ENCODE measurements around the gene IPO4. TPM values are rescaled to one million over a fixed set of nuclear protein-coding genes. Genes with fewer than 3 reads are reported as not detected.

The IPO4 gene
- total and polyA plus RNA-seq, 2 of the 13 experiments (the other 11 are each of a cell fraction or from before 2014, with no cell fraction given) = 39.0 to 179 TPM

GRCh38 chr14:24135834-24136683, 52.6 kb downstream of the IPO4 start, which contains the start of gene PSME1 (continued):
- TF ChIP-seq IRX3 (CRISPR knock-in tag; IDR thresholded peaks at IDR 0.05; ENCODE audit: borderline replicate concordance, low read depth) (peak; percentile 89; the same call in 1 of the 2 replicates), HNRNPUL1 (IDR thresholded peaks at IDR 0.05; ENCODE audit: low read depth, low read length) (peak; percentile 57; the same call in 1 of the 2 replicates), SP140L (CRISPR knock-in tag; IDR thresholded peaks at IDR 0.05; ENCODE audit: borderline replicate concordance) (no peak), RNF2 (conservative IDR thresholded peaks at IDR 0.05; ENCODE audit: low read depth) (peak; percentile 55; the same call in 1 of the 2 replicates), TSC22D2 (CRISPR knock-in tag; IDR thresholded peaks at IDR 0.05; ENCODE audit: borderline replicate concordance) (peak; percentile 79), NFIB (CRISPR knock-in tag; IDR thresholded peaks at IDR 0.05; ENCODE audit: borderline replicate concordance) (no peak), ZNF282 (IDR thresholded peaks at IDR 0.05; ENCODE audit: partially characterized antibody) (no peak), ZNF713 (CRISPR knock-in tag; IDR thresholded peaks at IDR 0.05) (peak; percentile 98), ZFP1 (CRISPR knock-in tag; IDR thresholded peaks at IDR 0.05) (no peak; the same call in 1 of the 2 replicates), ZNF75D (CRISPR knock-in tag; IDR thresholded peaks at IDR 0.05; ENCODE audit: borderline replicate concordance) (no peak), ZBTB7A (CRISPR knock-in tag; IDR thresholded peaks at IDR 0.05) (peak; percentile 93; the same call in 1 of the 2 replicates), ZBTB20 (CRISPR knock-in tag; IDR thresholded peaks at IDR 0.05; ENCODE audit: borderline replicate concordance, low read depth) (0 out of 2 replicates have a peak, but pooled peaks have one; percentile 35), TARDBP (CRISPR knock-in tag; IDR thresholded peaks at IDR 0.05) (peak; percentile 11; the same call in 1 of the 2 replicates), NFIC (IDR thresholded peaks at IDR 0.05; ENCODE audit: low read length) (no peak), NCOA1 (CRISPR knock-in tag; IDR thresholded peaks at IDR 0.05) (no peak), ZBTB33 (CRISPR knock-in tag; IDR thresholded peaks at IDR 0.05) (peak; percentile 9; the same call in 1 of the 2 replicates), TEAD2 (CRISPR knock-in tag; IDR thresholded peaks at IDR 0.05) (peak; percentile 62; the same call in 1 of the 2 replicates), ZNF280D (CRISPR knock-in tag; IDR thresholded peaks at IDR 0.05) (peak; percentile 47; the same call in 1 of the 2 replicates), ZNF430 (CRISPR knock-in tag; IDR thresholded peaks at IDR 0.05) (no peak), ZNF788 (CRISPR knock-in tag; IDR thresholded peaks at IDR 0.05; ENCODE audit: borderline replicate concordance) (peak; percentile 95), ZNF576 (CRISPR knock-in tag; IDR thresholded peaks at IDR 0.05) (peak; percentile 80), TFDP2 (CRISPR knock-in tag; IDR thresholded peaks at IDR 0.05) (peak; percentile 90), ZNF766 (CRISPR knock-in tag; IDR thresholded peaks at IDR 0.05; ENCODE audit: borderline replicate concordance) (peak; percentile 90)

All from HepG2 (cell line).